ENCODE results near the gene INPP5A.

DNA sequence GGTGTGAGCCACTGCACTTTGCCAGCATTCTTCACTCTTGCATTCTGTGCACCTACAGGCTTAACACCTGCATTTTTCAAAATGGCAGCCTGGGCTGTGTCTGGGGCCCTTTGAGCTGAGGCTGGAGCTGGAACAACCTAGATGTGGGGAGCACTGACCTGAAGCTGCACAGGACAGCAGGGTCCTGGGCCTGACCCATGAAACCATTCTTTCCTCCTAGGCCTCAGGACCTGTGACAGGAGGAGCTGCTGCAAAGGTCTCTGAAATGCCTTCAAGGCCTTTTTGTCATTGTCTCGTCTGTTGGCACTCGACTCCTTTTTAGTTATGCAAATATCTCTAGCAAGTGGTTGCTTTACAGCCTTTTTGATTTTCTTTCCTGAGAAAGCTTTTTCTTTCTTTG is 82.3 kb downstream of the INPP5A start:
- no peak for TF ChIP-seq PCBP2 (optimal IDR thresholded peaks at IDR 0.05; ENCODE audit: low read depth, low read length, poor library complexity, severe bottlenecking)
- TF ChIP-seq ZNF703 (CRISPR knock-in tag; IDR thresholded peaks at IDR 0.05; ENCODE audit: borderline replicate concordance), result no peak
- no peak for TF ChIP-seq ZNF10 (CRISPR knock-in tag; IDR thresholded peaks at IDR 0.05; ENCODE audit: borderline replicate concordance, low read depth)
- TF ChIP-seq, protein P1, sequence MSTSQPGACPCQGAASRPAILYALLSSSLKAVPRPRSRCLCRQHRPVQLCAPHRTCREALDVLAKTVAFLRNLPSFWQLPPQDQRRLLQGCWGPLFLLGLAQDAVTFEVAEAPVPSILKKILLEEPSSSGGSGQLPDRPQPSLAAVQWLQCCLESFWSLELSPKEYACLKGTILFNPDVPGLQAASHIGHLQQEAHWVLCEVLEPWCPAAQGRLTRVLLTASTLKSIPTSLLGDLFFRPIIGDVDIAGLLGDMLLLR (CRISPR knock-in tag; IDR thresholded peaks at IDR 0.05), result no peak
- no peak for TF ChIP-seq ZNF282 (IDR thresholded peaks at IDR 0.05; ENCODE audit: partially characterized antibody)
- TF ChIP-seq, protein P2, sequence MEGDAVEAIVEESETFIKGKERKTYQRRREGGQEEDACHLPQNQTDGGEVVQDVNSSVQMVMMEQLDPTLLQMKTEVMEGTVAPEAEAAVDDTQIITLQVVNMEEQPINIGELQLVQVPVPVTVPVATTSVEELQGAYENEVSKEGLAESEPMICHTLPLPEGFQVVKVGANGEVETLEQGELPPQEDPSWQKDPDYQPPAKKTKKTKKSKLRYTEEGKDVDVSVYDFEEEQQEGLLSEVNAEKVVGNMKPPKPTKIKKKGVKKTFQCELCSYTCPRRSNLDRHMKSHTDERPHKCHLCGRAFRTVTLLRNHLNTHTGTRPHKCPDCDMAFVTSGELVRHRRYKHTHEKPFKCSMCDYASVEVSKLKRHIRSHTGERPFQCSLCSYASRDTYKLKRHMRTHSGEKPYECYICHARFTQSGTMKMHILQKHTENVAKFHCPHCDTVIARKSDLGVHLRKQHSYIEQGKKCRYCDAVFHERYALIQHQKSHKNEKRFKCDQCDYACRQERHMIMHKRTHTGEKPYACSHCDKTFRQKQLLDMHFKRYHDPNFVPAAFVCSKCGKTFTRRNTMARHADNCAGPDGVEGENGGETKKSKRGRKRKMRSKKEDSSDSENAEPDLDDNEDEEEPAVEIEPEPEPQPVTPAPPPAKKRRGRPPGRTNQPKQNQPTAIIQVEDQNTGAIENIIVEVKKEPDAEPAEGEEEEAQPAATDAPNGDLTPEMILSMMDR (CRISPR knock-in tag; IDR thresholded peaks at IDR 0.05), result no peak
- TF ChIP-seq ATF1 (CRISPR knock-in tag; IDR thresholded peaks at IDR 0.05), result no peak
- TF ChIP-seq SALL2 (CRISPR knock-in tag; IDR thresholded peaks at IDR 0.05), result no peak
- TF ChIP-seq, protein P3, sequence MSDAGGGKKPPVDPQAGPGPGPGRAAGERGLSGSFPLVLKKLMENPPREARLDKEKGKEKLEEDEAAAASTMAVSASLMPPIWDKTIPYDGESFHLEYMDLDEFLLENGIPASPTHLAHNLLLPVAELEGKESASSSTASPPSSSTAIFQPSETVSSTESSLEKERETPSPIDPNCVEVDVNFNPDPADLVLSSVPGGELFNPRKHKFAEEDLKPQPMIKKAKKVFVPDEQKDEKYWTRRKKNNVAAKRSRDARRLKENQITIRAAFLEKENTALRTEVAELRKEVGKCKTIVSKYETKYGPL (CRISPR knock-in tag; IDR thresholded peaks at IDR 0.05), result no peak
- no peak for TF ChIP-seq FOXJ3 (CRISPR knock-in tag; IDR thresholded peaks at IDR 0.05; ENCODE audit: borderline replicate concordance)
- TF ChIP-seq, protein P4, sequence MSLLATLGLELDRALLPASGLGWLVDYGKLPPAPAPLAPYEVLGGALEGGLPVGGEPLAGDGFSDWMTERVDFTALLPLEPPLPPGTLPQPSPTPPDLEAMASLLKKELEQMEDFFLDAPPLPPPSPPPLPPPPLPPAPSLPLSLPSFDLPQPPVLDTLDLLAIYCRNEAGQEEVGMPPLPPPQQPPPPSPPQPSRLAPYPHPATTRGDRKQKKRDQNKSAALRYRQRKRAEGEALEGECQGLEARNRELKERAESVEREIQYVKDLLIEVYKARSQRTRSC (CRISPR knock-in tag; IDR thresholded peaks at IDR 0.05; ENCODE audit: low read depth), result no peak

Measured in HepG2 (cell line).